NCI-H1694 (cell line): ENCODE measurements around the gene CCSAP.
"Not testable (repeated sequence)": the region's sequence is repeated elsewhere in the genome, so short reads cannot be mapped to it uniquely, and the experiment has no call there.

Experiments used
- DNase-seq: peaks from one replicate; lab custom pipeline; 2025; lab: John Stamatoyannopoulos, UW

CCSAP gene

GRCh38 chr1:229342656-229343569, at the start of gene CCSAP:
TSS of gene CCSAP (minus strand) at chr1:229343047. CDS start at chr1:229342465, 582 bp downstream.
- DNase-seq: no peak

GRCh38 chr1:229390130-229390529, 47.3 kb upstream of the CCSAP start:
- DNase-seq: no peak

- no peak for DNase-seq
Observed at GRCh38 chr1:229388897-229389580, 46.2 kb upstream of the CCSAP start.

- DNase-seq: no peak
Observed at GRCh38 chr1:229385853-229386456, 43.1 kb upstream of the CCSAP start.

GRCh38 chr1:229384822-229385221, 42.0 kb upstream of the CCSAP start:
- DNase-seq: no peak

GRCh38 chr1:229383961-229384360, 41.1 kb upstream of the CCSAP start:
- no peak for DNase-seq

GRCh38 chr1:229383188-229383587, 40.3 kb upstream of the CCSAP start:
- DNase-seq: no peak

- DNase-seq: no peak
Observed at GRCh38 chr1:229381234-229381633, 38.4 kb upstream of the CCSAP start.

- DNase-seq: no peak
Observed at GRCh38 chr1:229380536-229381160, 37.8 kb upstream of the CCSAP start.

GRCh38 chr1:229379846-229380245, 37.0 kb upstream of the CCSAP start:
- DNase-seq: no peak

GRCh38 chr1:229378586-229379367, 35.9 kb upstream of the CCSAP start:
- DNase-seq: no peak

GRCh38 chr1:229378035-229378434, 35.2 kb upstream of the CCSAP start:
- DNase-seq: not testable (repeated sequence)

- no peak for DNase-seq
Observed at GRCh38 chr1:229377429-229377828, 34.6 kb upstream of the CCSAP start.

- DNase-seq: no peak
Observed at GRCh38 chr1:229376521-229376920, 33.7 kb upstream of the CCSAP start.

- no peak for DNase-seq
Observed at GRCh38 chr1:229374485-229374884, 31.6 kb upstream of the CCSAP start.

GRCh38 chr1:229373395-229373794, 30.5 kb upstream of the CCSAP start:
- DNase-seq: no peak

GRCh38 chr1:229372251-229372650, 29.4 kb upstream of the CCSAP start:
- no peak for DNase-seq

- DNase-seq: no peak
Observed at GRCh38 chr1:229371624-229372023, 28.8 kb upstream of the CCSAP start.

- DNase-seq: peak; percentile 78
Observed at GRCh38 chr1:229370601-229371021, 27.8 kb upstream of the CCSAP start.

- no peak for DNase-seq
Observed at GRCh38 chr1:229368347-229368746, 25.5 kb upstream of the CCSAP start.

GRCh38 chr1:229365569-229365968, 22.7 kb upstream of the CCSAP start:
- no peak for DNase-seq
